ENCODE data around the gene RNASE13. TPM values are rescaled to one million over a fixed set of nuclear protein-coding genes. Genes with fewer than 3 reads are reported as not detected.
"Not testable (repeated sequence)": the region's sequence is repeated elsewhere in the genome, so short reads cannot be mapped to it uniquely, and the experiment has no call there.

Gene RNASE13
- total RNA-seq, 1 donor from 2014 or later: not detected

- DNase-seq (ENCODE audit: low read depth): peak; percentile 27
- TF ChIP-seq CTCF (IDR thresholded peaks at IDR 0.05; ENCODE audit: insufficient read depth, low read length, severe bottlenecking): no peak
- FAIRE-seq: no peak
- no peak overlapping the region for H3K4me3 ChIP-seq (ENCODE audit: low read depth, low read length)
- H3K27me3 ChIP-seq (ENCODE audit: control insufficient read depth, insufficient read depth, low read length): no peaks in the 10 kb centered on the region
- H3K36me3 ChIP-seq (ENCODE audit: control insufficient read depth, insufficient read depth, low read length): no peaks in the 10 kb centered on the region
Observed at GRCh38 chr14:21042918-21043317, 8.3 kb upstream of the RNASE13 start.

- FAIRE-seq (peak; percentile 89), DNase-seq (ENCODE audit: low read depth) (peak; percentile 99)
- Histone ChIP-seq H3K4me3 (ENCODE audit: low read depth, low read length) (peak within 1 kb of the TSS; percentile 20), H3K27me3 (ENCODE audit: control insufficient read depth, insufficient read depth, low read length) (no peaks in the 10 kb centered on the region), H3K36me3 (ENCODE audit: control insufficient read depth, insufficient read depth, low read length) (no peaks in the 10 kb centered on the region)
- no peak for TF ChIP-seq CTCF (IDR thresholded peaks at IDR 0.05; ENCODE audit: insufficient read depth, low read length, severe bottlenecking)
Observed at GRCh38 chr14:21041676-21042433, 7.2 kb upstream of the RNASE13 start, which contains the start of gene RNASE7. RNASE7 (plus strand) TSS chr14:21042362; CDS start chr14:21042993, 631 bp downstream.

GRCh38 chr14:21040941-21041340 is 6.3 kb upstream of the RNASE13 start:
- H3K27me3 ChIP-seq (ENCODE audit: control insufficient read depth, insufficient read depth, low read length); DNase-seq (ENCODE audit: low read depth); H3K4me3 ChIP-seq (ENCODE audit: low read depth, low read length); FAIRE-seq; H3K36me3 ChIP-seq (ENCODE audit: control insufficient read depth, insufficient read depth, low read length): not testable (repeated sequence)

- H3K4me3 ChIP-seq (ENCODE audit: low read depth, low read length): no peak overlapping the region
- no peak for TF ChIP-seq CTCF (IDR thresholded peaks at IDR 0.05; ENCODE audit: insufficient read depth, low read length, severe bottlenecking)
- DNase-seq (ENCODE audit: low read depth) (no peak), FAIRE-seq (no peak)
- H3K36me3 ChIP-seq (ENCODE audit: control insufficient read depth, insufficient read depth, low read length): no peaks in the 10 kb centered on the region
- H3K27me3 ChIP-seq (ENCODE audit: control insufficient read depth, insufficient read depth, low read length): no peaks in the 10 kb centered on the region
Observed at GRCh38 chr14:21040370-21040925, 5.8 kb upstream of the RNASE13 start.

GRCh38 chr14:21039585-21040369 is 5.2 kb upstream of the RNASE13 start:
- peak; percentile 72 for DNase-seq (ENCODE audit: low read depth)
- no peak for FAIRE-seq
- peak; percentile 75 for TF ChIP-seq CTCF (IDR thresholded peaks at IDR 0.05; ENCODE audit: insufficient read depth, low read length, severe bottlenecking)

More at GRCh38 chr14:21039585-21040369, 5.2 kb upstream of the RNASE13 start:
- Histone ChIP-seq H3K4me3 (ENCODE audit: low read depth, low read length) (no peak overlapping the region), H3K27me3 (ENCODE audit: control insufficient read depth, insufficient read depth, low read length) (no peaks in the 10 kb centered on the region), H3K36me3 (ENCODE audit: control insufficient read depth, insufficient read depth, low read length) (no peaks in the 10 kb centered on the region)

All from bronchial epithelial cell (primary cell).